GM23338 (cell line): ENCODE measurements around the gene CEP131. TPM values are rescaled to one million over a fixed set of nuclear protein-coding genes. Genes with fewer than 3 reads are reported as not detected.

Source experiments
- ATAC-seq: fragments of 200-7000 bp; cut with Tn5 transposase; 3 replicates; pipeline ENCODE4 v1.9.1; 2020
- DNase-seq: peaks from one replicate; pipeline ENCODE4 v3.0.0-alpha.2; 2015; ENCODE audit warnings: low spot score
- H2AFZ ChIP-seq: fragments of 200-600 bp; sonication (generic); 2 replicates; pipeline ENCODE4 v1.8.0; 2016; ENCODE audit warnings: antibody characterized with exemption, mild to moderate bottlenecking, moderate library complexity
- H3F3A ChIP-seq: fragments of 200-600 bp; sonication (generic); replicated peaks from 2 replicates; pipeline ENCODE4 v1.8.0; 2017; ENCODE audit warnings: antibody characterized with exemption, mixed run types, low read depth
- H3K27ac ChIP-seq: fragments of 200-600 bp; sonication (generic); 2 replicates; pipeline ENCODE4 v1.6.1; 2016; ENCODE audit warnings: low read depth
- H3K27me3 ChIP-seq: fragments of 200-600 bp; sonication (generic); 2 replicates; pipeline ENCODE4 v1.8.0; 2016; ENCODE audit warnings: mild to moderate bottlenecking, mixed run types, moderate library complexity; ENCODE audit not compliant: insufficient read depth
- H3K36me3 ChIP-seq: fragments of 200-600 bp; sonication (generic); 2 replicates; pipeline ENCODE4 v1.8.0; 2016; ENCODE audit warnings: mild to moderate bottlenecking; ENCODE audit not compliant: insufficient read depth
- H3K4me1 ChIP-seq: fragments of 200-600 bp; sonication (generic); 2 replicates; pipeline ENCODE4 v1.8.0; 2016; ENCODE audit warnings: mild to moderate bottlenecking, moderate library complexity; ENCODE audit not compliant: insufficient read depth
- H3K4me2 ChIP-seq: fragments of 200-600 bp; sonication (generic); 2 replicates; pipeline ENCODE4 v1.7.1; 2017; ENCODE audit warnings: mixed run types
- H3K4me3 ChIP-seq: fragments of 200-600 bp; sonication (generic); 2 replicates; pipeline ENCODE4 v1.6.1; 2016; ENCODE audit warnings: mixed run types
- H3K79me2 ChIP-seq: fragments of 200-600 bp; sonication (generic); replicated peaks from 2 replicates; pipeline ENCODE4 v1.8.0; 2017; ENCODE audit warnings: mild to moderate bottlenecking; ENCODE audit not compliant: insufficient read depth
- H3K9me2 ChIP-seq: fragments of 200-600 bp; sonication (generic); 2 replicates; pipeline ENCODE4 v1.8.0; 2017; ENCODE audit not compliant: insufficient read depth
- H4K20me1 ChIP-seq: fragments of 200-600 bp; sonication (generic); replicated peaks from 2 replicates; pipeline ENCODE4 v1.8.0; 2017; ENCODE audit warnings: mild to moderate bottlenecking; ENCODE audit not compliant: insufficient read depth
- H3K27ac Mint-ChIP-seq: 2 replicates; pipeline ENCODE4 v1.8.0; 2020; ENCODE audit warnings: inconsistent platforms, mild to moderate bottlenecking, moderate library complexity, mixed read lengths
- H3K27me3 Mint-ChIP-seq: 3 replicates; pipeline ENCODE4 v1.8.0; 2022; ENCODE audit warnings: low read depth, mild to moderate bottlenecking, moderate library complexity, mixed read lengths, inconsistent platforms; ENCODE audit not compliant: insufficient read depth, poor library complexity
- H3K36me3 Mint-ChIP-seq: 3 replicates; pipeline ENCODE4 v1.8.0; 2021; ENCODE audit warnings: low read depth, mild to moderate bottlenecking, inconsistent platforms, moderate library complexity, mixed read lengths
- H3K4me1 Mint-ChIP-seq: 3 replicates; pipeline ENCODE4 v1.8.0; 2020; ENCODE audit warnings: mild to moderate bottlenecking, inconsistent platforms, mixed read lengths
- H3K4me3 Mint-ChIP-seq: 3 replicates; pipeline ENCODE4 v1.8.0; 2021; ENCODE audit warnings: moderate library complexity, mild to moderate bottlenecking, inconsistent platforms, mixed read lengths
- H3K9me3 Mint-ChIP-seq: 3 replicates; pipeline ENCODE4 v1.8.0; 2020; ENCODE audit warnings: moderate library complexity, mild to moderate bottlenecking, inconsistent platforms, mixed read lengths
- CREB1 ChIP-seq: fragments of 250-450 bp; sonication (Bioruptor Pico); IDR thresholded peaks from 2 replicates; pipeline ENCODE4 v1.5.0; 2020; ENCODE audit warnings: low read depth, mild to moderate bottlenecking, moderate library complexity
- ETS1 ChIP-seq: IDR thresholded peaks from 2 replicates; pipeline ENCODE4 v1.6.1; 2016; ENCODE audit warnings: antibody characterized with exemption
- EZH2 ChIP-seq: fragments of 200-600 bp; sonication (generic); IDR thresholded peaks from one replicate; pipeline ENCODE4 v1.8.0; 2017; ENCODE audit warnings: antibody characterized with exemption, mild to moderate bottlenecking, low read depth; ENCODE audit not compliant: unreplicated experiment
- EZH2phosphoT487 ChIP-seq: fragments of 200-600 bp; sonication (generic); IDR thresholded peaks from one replicate; pipeline ENCODE4 v1.8.1; 2018; ENCODE audit warnings: antibody characterized with exemption; ENCODE audit not compliant: unreplicated experiment
- POLR2AphosphoS5 ChIP-seq: IDR thresholded peaks from 2 replicates; pipeline ENCODE4 v1.6.1; 2016; ENCODE audit warnings: antibody characterized with exemption, low read depth
- STAT1 ChIP-seq: IDR thresholded peaks from one replicate; pipeline ENCODE4 v1.6.1; 2016; ENCODE audit warnings: antibody characterized with exemption; ENCODE audit not compliant: unreplicated experiment
- ZNF331 ChIP-seq: fragments of 250-450 bp; sonication (Bioruptor Pico); IDR thresholded peaks from 2 replicates; pipeline ENCODE4 v1.5.0; 2020; ENCODE audit warnings: low read depth, mild to moderate bottlenecking, moderate library complexity
- ZNF462 ChIP-seq: fragments of 250-450 bp; sonication (Bioruptor Pico); IDR thresholded peaks from 2 replicates; pipeline ENCODE4 v1.5.0; 2020; ENCODE audit warnings: mild to moderate bottlenecking, moderate library complexity
- polyA plus RNA-seq: library from polyadenylated mRNA; unstranded; fragments of >200 nt; fragmentation: Nextera tagmentation; extraction: Ambion mirVana; gene quantifications from 2 replicates; pipeline ENCODE4 v1.2.1, GENCODE V29; 2016
- total RNA-seq: library from RNA; depleted of rRNA; stranded (reverse); fragments of >200 nt; shearing (Covaris generic); gene quantifications from 2 replicates; pipeline ENCODE4 v1.2.3, GENCODE V29; 2014
- TF ChIP-seq, protein P1 (sequence below): IDR thresholded peaks from one replicate; pipeline ENCODE4 v1.6.1; 2018; ENCODE audit warnings: antibody characterized with exemption; ENCODE audit not compliant: unreplicated experiment

CEP131 gene
- total and polyA plus RNA-seq, 2 experiments from 2014 or later = 26.8 to 35.5 TPM

DNA sequence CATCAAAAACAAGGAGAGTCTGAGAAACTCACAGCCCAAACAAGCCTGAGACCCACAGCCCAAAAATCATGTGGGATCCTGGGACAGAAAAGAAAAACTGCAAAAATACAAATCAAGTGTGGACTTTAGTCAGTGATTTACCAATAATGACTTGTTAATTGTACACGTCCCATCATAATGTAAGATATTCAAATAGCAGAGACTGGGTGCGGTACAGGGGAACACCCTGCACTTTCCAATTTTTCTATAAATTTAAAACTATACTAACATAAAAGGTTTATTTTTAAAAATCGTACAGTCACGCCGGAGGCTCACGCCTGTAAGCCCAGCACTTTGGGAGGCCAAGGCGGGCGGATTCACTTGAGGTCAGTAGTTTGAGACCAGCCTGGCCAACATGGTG lies 8.8 kb downstream of the CEP131 start (continued):
- TF ChIP-seq CREB1 (CRISPR knock-in tag) = no peak
- TF ChIP-seq ZNF462 (CRISPR knock-in tag) = no peak
- no peak for TF ChIP-seq POLR2AphosphoS5

GRCh38 chr17:81212365-81212764 lies 10.4 kb downstream of the CEP131 start:
- no peak for DNase-seq
- peaks cover 4% of the 10 kb centered on the region for H3K27me3 Mint-ChIP-seq
- H3K9me3 Mint-ChIP-seq = no peaks in the 10 kb centered on the region; the same call in 2 of the 3 replicates
- peaks cover 8% of the 10 kb centered on the region; the same call in 1 of the 2 replicates for H4K20me1 ChIP-seq
- no peak for ATAC-seq
- H3K4me1 ChIP-seq = no peaks in the 10 kb centered on the region
- peaks cover 34% of the 10 kb centered on the region for H3K79me2 ChIP-seq
- no peak overlapping the region for H3K27ac ChIP-seq
- H3K4me1 Mint-ChIP-seq = no peaks in the 10 kb centered on the region
- H3K4me3 Mint-ChIP-seq = no peak overlapping the region
- no peaks in the 10 kb centered on the region for H3K27me3 ChIP-seq
- no peak overlapping the region for H3K27ac Mint-ChIP-seq
- no peaks in the 10 kb centered on the region; the same call in 1 of the 3 replicates for H3K36me3 Mint-ChIP-seq
- H3K9me2 ChIP-seq = no peaks in the 10 kb centered on the region
- no peaks in the 10 kb centered on the region; the same call in 1 of the 2 replicates for H3F3A ChIP-seq
- H3K4me2 ChIP-seq = no peak overlapping the region
- no peak overlapping the region for H2AFZ ChIP-seq
- H3K4me3 ChIP-seq = no peak overlapping the region
- H3K36me3 ChIP-seq = no peaks in the 10 kb centered on the region
- TF ChIP-seq POLR2AphosphoS5 (no peak), STAT1 (no peak), CREB1 (CRISPR knock-in tag) (no peak), EZH2 (no peak), ETS1 (no peak), EZH2phosphoT487 (no peak), ZNF331 (CRISPR knock-in tag) (no peak)
- TF ChIP-seq, protein P1, sequence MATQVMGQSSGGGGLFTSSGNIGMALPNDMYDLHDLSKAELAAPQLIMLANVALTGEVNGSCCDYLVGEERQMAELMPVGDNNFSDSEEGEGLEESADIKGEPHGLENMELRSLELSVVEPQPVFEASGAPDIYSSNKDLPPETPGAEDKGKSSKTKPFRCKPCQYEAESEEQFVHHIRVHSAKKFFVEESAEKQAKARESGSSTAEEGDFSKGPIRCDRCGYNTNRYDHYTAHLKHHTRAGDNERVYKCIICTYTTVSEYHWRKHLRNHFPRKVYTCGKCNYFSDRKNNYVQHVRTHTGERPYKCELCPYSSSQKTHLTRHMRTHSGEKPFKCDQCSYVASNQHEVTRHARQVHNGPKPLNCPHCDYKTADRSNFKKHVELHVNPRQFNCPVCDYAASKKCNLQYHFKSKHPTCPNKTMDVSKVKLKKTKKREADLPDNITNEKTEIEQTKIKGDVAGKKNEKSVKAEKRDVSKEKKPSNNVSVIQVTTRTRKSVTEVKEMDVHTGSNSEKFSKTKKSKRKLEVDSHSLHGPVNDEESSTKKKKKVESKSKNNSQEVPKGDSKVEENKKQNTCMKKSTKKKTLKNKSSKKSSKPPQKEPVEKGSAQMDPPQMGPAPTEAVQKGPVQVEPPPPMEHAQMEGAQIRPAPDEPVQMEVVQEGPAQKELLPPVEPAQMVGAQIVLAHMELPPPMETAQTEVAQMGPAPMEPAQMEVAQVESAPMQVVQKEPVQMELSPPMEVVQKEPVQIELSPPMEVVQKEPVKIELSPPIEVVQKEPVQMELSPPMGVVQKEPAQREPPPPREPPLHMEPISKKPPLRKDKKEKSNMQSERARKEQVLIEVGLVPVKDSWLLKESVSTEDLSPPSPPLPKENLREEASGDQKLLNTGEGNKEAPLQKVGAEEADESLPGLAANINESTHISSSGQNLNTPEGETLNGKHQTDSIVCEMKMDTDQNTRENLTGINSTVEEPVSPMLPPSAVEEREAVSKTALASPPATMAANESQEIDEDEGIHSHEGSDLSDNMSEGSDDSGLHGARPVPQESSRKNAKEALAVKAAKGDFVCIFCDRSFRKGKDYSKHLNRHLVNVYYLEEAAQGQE = no peak
